ENCODE data around the gene SNAP47.

- TF ChIP-seq CTCF (conservative IDR thresholded peaks at IDR 0.05; ENCODE audit: low read length) (no peak), EZH2phosphoT487 (IDR thresholded peaks at IDR 0.05; ENCODE audit: borderline replicate concordance) (no peak)
These were observed 11.4 kb downstream of the SNAP47 start for GRCh38 chr1:227746676-227747075.

Measured in Loucy (cell line).